NCI-H1417 (cell line): ENCODE data around the gene AURKAIP1.

Experiments
- DNase-seq, 3 experiments: peaks; one replicate each; lab custom pipeline; 2025; lab: John Stamatoyannopoulos, UW

Gene AURKAIP1

DNA sequence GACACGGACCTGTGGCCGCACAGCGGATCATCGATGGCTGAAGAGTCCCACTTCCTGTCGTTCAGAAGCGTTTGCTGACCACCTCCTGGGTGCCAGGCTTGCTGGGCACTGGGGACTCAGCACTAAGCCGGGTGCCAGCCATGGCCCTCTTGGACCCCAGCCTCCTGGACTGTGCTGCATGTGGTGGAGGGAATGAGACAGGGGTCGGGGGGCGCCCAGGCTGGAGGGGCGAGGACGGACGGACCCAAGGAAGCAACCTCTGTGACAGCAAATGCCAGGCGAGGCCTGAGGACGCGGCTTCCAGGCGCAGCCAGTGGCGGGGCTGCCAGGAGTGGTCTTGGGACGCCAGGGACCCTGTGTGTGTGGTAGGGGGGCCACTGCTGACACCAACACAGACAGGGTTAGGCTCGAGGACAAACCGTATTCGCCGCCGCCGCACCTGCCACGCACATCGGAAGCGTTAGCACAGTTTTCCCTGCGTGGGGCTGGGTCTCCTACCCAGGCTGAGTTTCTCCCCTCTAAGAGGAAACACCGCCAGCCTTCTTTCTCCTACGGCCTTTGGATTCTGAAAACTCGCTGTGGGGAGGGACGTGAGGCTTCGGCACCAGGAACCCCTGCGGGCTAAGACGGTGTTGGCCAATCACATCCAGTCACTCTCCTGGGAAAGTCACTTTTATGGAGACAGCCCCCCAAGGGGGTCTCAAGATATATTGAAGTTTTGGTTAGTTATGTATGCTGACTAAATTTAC lies 13.6 kb downstream of the AURKAIP1 start:
- DNase-seq = no peak

DNA sequence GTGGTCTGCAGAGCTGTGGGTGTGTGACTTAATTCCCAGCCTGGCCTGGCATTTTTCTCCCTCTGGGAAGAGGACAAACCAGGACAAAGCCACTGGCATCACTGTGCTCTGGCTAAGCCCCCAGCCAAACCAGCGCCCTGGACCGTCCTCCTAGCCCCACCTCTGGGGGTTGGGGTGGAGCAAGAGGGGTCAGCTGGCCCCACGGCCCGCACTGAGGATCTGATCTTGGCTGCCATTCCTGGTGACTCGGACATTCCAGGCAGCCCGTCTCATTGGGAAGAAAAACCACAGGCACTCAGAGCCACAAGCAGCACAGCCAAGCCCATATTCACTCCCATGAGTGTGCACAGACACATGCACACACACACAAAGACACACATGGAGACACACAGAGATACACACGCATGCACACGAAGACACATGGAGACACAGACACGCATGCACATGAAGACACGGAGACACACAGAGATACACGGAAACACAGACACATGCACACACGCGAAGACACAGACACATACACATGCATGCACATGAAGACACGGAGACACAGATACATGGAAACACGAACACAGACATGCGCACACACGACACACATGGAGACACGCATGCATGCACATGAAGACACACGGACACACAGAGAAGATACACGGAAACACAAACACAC lies 14.4 kb downstream of the AURKAIP1 start:
- no peak for DNase-seq

DNA sequence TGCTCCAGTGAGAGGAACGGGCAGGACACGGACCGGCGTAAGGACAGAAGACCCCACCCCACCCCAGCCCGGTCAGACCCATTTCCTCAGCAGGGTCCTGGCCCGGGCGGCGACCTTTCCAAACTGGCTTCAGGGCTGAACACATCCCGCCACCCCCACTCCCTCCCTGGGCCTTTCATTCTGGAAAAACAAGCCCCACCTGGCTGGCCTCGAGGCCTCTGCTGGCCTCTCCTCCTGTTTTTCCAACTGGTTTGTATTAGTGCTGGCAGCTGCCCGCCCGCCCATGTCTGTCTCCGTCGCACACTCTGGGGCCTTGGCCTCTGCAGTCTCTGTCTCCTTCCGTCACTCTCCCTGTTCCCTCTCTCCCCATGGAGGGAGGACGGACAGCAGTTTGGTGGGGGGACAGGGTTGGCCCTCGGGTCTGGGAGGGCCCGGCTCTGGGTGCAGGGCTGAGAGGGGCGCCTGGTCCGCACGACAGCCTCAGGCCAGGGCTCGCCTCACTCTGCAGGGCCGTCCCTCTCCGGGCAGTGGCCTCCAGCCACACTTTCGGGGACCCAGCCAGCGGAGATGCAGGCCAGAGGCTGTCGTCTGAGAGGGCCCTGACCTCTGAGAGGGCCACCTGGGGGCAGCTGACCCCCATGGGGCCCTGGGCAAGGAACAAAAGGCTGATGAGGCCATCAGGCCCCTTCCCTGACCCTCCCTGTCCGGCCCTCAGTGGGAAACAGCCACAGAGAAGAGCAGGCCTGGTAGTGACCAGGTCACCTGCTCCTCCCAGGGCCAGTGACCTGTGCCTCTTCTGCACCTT lies 15.1 kb downstream of the AURKAIP1 start:
- DNase-seq = no peak

DNA sequence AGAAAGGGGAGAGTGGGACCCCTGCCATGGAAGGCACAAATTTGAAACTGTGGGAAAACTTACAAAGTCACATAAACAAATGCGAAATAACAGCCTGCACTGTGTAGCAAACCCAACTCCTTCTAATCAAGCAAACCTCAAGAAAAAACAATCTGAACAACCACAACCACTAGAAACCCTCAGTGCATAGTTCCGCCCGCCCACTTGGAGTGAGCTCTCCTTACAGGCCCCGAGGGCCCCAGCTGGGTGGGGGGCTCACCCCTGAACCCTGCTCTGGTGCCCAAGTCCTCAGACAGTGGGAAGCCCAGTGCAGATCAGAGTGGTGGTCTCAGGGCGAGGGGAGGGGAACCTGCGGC lies 15.7 kb downstream of the AURKAIP1 start:
- DNase-seq = no peak

DNA sequence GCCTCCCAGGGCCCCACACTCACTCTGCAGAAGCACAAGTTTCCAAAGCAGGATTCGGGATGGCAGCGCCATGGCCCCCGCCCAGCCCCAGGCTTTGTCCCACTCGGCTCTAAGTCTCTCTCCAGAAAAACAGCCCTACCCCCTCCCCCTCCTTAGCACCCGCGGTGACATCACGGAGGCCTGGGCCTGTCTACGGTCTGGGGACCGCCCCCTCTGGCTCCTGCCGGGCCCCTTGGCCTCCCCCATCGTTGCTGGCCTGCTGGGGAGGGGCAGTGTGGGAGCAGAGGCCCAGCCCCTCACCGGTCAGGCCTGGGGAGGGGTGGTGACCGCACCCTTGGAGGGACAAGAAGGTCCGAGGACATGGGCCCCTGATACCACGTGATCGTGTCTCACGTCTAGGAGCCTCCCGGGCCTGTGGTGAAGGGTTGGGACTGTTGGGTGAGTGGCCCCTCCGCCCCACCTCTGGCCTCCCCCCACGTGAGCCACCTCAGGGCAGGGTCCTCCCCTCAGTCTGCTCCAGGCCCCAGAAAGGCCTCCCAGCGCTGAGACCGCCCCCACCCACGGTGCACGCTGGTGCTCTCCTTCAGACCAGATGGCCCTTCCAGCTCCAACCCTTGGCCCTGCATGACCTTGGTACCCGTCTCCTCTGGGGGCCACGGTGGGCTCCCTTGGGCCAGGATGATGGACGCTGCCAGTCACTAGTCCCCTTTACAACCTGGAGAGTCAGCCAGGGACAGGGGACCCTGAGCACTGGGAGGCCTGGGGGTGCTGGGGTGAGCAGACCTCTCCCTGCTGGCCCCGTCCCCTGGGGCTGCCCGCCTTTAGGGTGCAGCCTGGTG lies 16.4 kb downstream of the AURKAIP1 start, which contains the start of gene MXRA8:
Gene MXRA8, minus strand, starts transcription at position 123 of the 839 bp plus-strand sequence. Its CDS starts 51 bp downstream, at position 72.
- no peak for DNase-seq

DNA sequence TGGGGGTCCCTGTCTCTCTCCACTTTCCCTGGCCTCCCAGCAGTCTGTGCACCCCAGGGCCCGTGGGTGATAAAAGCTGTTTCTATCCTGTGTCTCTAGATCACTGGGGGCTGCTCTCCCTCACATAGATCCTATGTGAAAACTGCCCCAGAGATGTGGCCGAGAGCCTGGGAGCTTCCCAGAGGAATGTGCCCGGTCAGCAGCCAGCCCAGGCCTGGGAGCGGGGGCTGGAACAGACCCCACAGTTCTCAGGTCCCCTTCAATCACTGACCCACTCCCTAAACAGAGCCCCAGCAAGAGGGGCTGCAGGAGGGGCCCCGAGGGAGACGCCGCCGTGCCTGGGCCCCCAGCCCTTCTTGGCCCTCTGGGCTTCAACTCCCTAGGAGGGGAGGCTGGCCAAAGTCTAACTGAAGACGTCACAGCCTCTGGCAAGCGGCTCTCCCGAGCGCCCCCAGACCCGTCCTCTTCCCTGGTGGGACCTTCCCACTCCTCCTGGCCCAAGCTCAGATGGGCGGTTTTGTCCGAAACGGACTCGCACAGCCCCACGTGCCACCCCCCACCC lies 17.1 kb downstream of the AURKAIP1 start:
- DNase-seq = no peak

DNA sequence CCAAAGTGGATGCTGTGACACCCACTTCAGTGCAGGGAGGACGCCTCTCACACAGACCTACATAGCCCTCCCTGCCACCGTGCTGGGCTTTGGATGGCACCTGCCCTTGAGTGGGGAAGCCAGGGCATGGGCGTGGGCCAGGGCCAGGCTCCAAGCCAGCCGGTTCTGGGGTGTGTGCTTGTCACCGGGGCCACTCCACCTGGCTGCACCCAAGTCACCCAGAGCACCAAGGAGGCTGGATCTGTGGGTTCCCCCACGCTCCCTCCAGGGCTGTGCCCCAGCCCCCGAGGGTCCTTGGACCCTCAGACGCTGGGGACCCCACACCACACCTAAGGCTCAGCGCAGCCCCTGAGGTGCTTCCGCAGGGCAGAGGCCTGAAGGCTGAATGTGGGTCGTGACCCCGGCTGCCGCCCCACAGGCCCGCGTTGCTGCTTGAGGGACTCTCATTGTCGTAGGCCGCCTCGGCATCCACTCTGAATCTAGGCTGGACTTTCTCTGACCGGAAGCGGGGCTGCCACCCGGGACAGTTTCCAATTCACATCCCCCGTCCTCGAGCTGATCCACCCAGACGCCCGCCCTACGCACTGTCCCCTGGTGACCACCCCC lies 18.1 kb downstream of the AURKAIP1 start:
- DNase-seq = no peak

DNA sequence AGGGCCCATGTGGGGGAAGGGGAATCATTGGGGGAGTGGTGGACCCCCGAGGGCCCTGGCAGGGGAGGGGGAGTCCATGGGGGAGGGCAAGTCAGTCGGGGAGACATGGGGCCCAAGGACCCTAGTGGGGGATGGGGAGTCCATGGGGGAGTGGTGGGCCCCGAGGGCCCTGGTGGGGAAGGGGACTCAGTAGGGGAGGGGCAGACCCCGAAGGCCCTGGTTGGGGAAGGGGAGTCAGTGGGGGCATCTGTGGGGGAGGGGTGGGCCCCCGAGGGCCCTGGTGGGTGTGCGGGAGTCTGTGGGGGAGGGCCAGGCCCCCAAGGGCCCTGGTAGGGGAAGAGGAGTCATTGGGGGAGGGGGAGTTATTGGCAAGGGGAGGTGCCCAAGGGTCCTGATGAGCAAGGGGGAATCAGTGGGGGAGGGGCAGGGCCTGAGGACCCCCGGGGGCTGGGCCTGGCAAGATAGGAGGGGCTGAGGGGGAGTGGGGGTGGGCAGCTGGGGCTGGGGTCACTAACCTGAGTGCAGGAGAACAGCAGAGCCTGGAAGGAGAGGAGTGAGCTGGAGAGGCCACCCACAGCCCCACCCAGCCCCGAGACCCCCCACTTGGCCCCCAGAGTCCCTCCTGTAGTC lies 18.7 kb downstream of the AURKAIP1 start:
- DNase-seq = no peak

DNA sequence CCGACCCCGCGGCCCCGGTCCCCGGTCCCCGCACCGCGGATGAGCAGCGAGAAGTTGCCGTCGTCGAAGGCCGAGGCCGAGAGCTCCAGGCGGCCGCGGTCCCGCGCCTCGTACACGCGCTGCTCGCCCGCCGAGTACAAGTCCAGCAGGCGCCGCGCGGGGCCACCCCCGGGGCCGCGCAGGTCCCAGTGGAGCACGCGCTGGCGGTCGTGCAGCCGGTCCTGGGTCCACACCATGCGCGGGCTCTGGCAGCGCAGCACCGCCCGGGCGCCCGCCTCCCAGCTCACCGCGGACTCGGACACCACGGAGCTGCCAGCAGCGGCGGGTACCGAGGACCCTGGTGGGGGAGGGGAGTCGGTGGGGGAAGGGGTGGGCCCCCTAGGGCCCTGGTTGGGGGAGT lies 19.6 kb downstream of the AURKAIP1 start:
- DNase-seq = no peak

DNA sequence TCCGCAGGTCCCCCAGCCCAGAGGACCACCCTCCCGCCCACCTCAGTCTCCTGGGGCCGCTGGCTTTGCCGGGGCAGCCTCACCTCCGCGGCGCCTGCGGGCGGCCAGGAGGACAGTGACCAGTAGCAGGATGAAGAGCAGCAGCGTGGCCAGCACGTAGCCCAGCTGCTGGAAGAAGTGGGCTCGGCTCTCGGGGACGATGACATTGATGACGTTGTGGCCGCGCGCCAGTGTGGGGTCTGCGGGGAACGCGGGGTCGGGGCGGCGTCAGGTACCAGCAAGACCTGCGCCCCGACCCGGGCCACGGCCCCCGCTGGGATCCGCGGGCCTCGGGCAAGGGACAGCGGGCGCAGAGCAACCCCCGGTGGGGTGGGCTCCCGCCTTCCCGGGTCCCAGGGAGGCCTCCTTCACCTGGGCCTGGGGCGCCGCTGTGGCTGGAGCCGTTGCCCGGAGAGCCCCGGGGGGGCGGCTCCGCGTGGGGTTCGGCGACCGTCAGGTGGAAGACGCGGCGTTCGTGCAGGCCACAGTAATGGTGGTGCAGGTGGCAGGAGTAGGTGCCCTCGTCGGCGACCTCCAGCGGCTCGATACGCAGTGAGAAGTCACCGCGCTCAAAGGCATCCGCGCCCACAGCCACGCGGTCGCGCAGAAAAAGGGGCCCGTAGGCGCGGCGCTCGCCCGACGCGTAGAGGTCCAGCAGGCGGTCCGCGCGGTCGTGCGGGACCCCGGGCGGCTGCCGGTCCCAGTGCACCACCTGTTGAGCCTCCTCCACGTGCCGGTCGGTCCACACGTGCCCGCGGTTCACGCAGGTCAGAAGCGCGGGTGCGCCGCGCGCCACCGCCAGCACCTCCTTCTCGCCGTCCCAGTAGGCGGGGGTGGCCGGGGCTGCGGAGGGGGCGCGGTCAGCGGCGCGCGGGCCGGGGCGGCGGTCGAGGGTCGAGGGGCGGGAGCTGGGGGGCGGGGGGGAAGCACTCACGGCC lies 20.4 kb downstream of the AURKAIP1 start:
- DNase-seq = peak in 1 of 3 experiments; percentile 53

DNA sequence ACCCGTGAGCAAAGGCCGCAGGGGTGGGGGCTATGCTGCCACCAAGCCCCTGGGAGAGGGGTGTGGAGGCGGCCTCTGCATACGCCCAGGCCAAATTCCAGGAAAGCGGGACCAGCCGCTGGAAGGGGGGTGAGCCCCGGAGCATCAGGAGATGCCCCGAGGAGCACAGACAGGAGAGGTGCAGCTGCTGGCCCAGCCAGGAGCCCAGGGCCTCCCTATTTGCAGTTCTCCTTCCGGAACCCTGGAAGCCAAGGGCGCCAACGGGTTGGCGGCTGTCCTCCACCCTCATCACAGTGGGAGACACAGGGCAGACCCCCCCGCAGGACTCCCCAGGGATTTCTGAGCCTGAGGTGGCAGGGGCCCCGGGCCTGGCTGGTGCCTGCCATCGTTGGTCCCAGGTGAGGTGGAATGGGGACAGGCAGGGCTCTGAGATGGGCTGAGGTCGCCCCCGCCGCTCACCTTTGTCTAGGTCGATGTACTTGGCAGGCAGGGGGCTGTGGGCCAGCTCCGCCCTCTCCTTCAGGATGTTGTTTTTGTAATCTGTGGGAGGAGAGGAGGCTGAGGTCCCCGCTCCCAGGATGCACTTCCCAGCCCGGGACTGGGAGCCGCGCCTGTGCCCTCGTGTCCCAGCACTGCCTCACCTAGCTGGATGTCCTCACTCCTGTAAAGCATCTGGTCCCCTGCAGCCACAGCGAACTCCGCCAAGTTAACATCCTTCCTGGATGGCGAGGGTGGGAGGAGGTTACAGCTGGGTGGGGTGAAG lies 21.4 kb downstream of the AURKAIP1 start:
- peak in 2 of 3 experiments; percentile 65 to 74 for DNase-seq

DNA sequence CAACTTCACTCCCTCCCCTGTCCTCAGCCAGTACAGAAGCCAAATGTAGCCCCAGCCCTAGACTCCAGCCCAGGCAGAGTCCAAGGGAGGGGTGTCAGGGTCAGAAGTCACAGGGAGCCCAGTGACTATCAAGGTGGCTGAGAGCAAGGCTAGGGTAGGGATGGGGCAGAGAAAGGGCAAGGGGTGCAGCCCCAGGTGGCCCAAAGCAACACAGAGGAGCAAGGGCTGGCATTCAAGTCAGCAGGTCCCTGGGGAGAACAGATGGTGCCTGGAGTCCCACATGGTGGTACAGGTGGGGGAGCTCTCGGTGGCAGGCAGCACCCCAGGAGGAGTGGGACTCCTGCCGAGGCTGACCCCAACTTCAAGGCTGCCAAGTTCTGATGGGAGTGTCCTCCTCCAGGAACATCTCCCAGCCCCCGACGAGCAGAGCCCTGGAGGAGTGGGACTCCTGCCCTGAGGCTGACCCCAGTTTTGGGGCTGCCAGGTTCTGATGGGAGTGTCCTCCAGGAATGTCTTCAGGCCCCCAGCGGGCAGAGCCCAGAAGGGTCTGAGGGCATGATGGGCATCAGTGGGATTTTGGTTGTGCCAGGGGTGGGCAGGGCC lies 22.1 kb downstream of the AURKAIP1 start:
- DNase-seq = no peak

DNA sequence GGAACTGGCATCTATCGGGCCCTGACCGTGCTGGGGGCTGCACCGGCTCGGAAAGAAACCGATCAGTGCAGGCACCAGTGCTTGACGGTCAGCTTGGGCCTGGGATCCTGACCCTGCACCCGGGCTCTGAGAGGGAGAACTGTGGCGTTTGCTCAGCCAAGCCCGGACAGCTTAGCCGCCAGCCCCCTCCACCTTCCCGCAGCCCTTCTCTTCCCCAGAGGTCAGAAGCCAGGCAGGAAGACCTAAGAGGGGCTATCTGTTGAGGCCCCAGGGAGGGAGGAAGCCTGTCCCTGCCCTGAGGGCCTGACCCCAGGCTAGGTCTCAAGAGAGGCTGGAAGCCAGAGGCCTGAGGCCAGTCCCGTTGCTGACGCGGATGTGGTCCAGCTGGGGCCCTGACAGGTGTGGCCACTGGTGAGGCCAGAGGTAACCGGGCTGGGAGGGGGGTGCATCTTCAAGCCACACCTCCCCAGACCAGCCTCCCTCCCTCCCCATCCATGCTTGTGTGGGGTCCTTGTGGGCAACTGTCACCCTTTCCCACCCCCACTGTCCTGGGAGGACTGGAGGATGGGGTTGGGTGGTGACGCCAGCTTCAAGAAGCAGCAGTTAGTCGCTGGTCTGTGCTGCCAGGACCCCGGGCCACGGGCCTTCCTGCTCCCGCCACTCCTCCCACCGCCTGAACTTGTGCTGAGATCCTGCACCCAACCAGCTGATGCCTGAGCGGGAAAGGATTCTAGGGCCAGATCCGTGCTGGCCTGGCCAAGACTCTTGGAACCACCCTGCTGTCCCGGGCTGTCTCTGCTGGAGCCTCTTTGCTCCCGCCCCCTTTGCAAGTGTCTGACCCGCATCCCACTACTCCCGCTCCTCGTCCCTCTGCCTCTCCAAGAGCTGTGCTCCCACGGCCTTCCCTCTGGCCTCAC lies 23.2 kb downstream of the AURKAIP1 start:
- DNase-seq = no peak

DNA sequence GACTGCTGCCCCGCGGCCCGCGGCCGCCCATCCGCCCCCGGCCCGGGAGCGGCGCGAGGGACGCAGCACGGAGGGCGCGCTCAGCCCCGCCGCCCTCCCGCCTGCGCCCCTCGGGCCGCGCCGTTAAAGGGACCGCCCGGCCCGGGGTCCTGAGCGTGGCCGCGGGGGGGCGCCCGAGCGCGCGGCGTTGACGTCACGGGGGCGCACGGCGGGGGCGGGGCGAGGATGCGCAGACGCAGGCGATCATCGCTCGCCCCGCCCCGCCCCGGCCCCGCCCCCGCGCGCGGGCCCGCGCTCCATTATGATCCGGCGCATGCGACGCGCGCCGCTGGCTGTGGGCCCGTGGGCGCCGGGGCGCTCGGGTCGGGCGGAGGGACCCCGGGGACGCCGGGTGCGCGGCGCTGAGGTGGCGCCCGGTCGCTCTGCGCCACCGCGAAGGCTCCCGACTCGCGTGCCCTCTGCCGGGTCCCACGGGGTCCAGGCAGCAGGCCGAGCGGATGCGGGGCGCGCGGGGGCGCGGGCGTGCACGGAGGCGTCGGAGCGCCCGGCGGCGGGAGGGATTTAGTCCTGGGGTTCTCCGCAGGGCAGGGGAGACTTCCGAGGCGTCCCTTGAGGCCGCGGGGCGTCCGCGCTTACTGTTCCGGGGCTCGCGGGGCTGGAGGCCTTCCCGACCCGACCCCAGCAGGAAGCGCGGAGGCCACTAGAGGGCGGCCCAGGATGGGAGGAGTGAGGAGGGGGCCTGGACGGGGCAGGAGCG lies 25.6 kb downstream of the AURKAIP1 start, which contains the start of gene DVL1:
Gene DVL1, minus strand, starts transcription at position 163 of the 757 bp plus-strand sequence. CDS start 353 bp downstream, outside the sequence.
- DNase-seq = peak; percentile 76 to 86 (median 81)

DNA sequence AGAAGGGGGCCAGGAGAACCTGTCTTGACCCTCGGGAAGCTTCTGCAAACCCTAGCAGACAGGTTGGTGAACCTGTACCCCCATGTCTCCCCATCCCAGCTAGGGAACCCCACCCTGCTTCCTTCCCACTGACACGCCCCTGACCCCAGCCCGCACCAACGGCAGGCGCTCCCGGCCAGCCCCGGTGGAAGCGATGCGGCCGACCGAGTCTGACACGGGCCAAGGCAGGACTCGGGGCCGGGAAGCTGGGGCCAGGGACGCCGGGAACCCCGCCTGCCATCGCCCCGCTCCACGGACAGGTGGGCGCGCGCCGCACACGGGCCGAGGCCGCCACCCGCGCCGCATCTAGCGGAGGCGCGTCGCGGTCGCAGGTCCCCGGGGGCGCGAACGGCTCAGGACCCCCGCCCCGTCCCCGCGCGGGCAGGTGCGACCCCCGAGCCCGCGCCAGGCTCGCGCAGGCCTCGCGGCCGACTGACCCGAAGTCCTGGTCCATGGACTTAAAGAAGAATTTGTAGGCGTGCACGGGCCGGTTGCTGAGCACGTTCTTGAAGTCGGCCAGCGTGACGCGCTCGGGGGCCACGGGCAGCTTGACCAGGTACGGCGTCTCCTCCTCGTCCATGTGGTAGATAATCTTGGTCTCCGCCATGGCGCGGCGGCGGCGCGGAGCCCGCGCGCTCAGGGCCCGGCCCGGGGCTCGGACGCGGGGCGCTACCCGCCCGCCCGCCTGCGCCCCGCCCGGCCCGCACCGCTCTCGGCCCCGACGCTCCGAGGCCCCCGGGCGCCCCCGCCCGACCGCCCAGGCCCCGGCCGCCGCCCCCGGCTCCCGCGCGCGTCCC lies 26.4 kb downstream of the AURKAIP1 start:
- DNase-seq = peak in 2 of 3 experiments; percentile 48 to 51
